Retina (tissue), 1 donor: ENCODE data around the gene ZC3H15.

ENCODE experiments used
- DNase-seq: peaks from one replicate; pipeline ENCODE4 v3.0.0-alpha.2; 2016

The ZC3H15 gene

DNA sequence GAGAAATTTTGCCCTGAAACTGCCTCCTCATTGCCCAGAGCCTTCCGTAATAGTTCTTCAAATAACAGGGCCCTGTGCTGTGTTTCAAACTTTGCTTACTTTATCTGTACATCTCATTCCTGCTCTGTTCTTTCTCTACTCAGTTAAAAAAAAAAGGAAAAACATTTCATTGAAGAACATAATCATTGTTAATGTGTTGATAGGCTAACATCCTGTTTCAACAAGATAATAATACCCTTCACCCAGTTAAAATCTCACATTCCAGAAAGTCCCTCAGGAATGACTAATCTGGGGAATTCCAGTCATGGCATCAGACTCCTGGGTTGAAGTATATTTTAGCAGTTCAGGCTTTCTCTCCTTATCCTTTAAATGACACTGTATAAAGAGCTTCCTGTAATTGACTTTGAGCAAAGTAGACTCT lies 58.2 kb downstream of the ZC3H15 start:
- DNase-seq = no peak

GRCh38 chr2:186546846-186547245 lies 60.8 kb downstream of the ZC3H15 start:
- DNase-seq = no peak

DNA sequence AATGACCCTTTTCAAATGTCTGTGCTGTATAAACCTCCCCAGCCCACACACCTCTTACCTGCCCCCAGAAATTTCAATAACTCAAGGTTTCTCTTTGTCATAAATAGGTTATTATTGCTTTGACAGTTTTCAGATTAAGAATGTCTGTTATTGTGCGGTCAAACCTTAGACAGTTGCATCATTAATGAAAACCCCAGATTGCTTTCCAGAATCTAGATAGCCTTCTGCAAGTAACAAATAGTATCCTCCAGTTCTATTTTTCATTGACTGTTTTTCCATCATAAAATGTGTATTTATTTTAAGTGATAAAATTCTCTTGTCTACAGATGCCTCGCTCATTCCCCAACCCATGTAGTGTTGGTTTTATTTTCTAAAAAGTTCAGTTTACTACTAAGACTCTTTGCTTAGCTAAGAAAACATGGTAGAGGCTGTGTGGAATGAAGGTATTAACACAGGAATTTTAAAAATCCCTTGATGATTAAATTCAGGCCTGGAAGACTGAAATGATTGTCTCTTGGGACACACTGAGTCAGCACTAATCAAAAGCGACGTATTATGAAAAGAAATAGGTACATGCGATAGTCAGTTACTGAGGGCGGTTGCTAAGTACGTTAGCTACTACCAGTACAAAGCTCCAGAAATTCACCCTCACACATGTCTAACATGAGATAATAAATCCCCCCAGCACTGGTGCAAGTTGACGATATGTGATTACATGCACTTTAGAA lies 65.4 kb downstream of the ZC3H15 start:
- DNase-seq = no peak

- peak; percentile 29 for DNase-seq
Observed at GRCh38 chr2:186554429-186554828, 68.4 kb downstream of the ZC3H15 start.

DNA sequence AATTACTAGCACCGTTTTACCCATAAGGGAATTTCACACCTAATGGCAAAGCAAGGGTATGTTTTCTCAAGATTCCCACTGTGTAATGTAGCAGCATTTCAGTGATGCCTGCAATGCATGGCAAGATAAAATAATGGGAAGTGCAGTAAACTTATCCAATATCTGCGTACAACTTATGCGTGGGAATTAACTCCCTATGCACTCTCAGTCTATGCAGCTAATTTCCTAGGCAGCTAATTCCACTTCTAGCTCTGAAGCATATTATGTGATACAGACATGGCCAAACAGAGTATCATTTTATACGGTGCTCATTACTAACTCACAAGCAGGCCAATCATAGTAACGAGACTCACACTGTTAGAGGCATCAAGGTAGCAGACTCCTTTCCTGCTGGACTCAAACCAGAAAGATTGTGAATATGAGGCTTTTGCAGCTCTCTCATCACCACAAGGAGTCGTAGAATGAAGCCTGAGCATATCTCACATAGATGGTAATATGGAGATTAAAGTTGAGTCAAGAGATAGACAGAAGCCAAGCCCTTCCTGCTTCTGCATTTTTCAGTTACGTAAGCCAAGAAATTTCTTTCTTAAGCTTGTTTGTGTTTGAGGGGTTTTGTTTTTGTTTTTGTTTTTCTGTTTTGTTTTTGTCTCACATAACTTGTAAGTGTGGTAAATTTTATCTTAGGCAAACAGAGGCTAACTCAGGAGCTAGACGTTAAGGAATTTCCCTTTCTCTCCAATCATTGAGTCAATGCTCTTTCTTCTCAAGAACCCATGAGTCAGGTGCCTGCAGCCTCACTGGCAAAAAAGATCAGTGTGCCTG lies 69.0 kb downstream of the ZC3H15 start:
- no peak for DNase-seq

- no peak for DNase-seq
Observed at GRCh38 chr2:186558512-186559276, 72.6 kb downstream of the ZC3H15 start.
